ENCODE data around the gene METTL2B.
"Not testable (repeated sequence)": the region's sequence is repeated elsewhere in the genome, so short reads cannot be mapped to it uniquely, and the experiment has no call there.

Gene METTL2B

DNA sequence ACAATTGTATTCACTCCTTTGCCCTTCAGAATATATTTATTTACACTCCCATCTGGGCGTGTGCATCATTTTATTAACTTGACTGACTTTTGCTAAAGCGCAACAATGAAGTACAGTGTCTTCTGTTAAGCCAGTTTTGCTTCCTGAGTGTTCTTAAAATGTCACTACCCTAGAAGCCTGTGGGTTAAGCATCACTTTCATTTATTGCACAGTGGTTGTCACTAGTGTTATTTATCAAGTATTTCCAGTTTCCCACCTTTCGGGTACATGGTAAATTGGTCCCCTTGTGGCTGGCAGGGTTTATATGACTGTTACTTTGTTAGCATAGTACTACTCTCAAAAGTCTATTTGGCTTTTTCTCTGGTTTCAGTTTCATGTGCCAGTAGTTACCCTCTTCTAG lies 17.6 kb upstream of the METTL2B start:
- H3K36me3 ChIP-seq (ENCODE audit: insufficient read depth, low read length): no peaks in the 10 kb centered on the region
- peaks cover 39% of the 10 kb centered on the region for H4K20me1 ChIP-seq (ENCODE audit: insufficient read depth, low read length, poor library complexity, severe bottlenecking)
- peak overlapping the region; percentile 94 for H3K9ac ChIP-seq (ENCODE audit: low read depth, low read length, poor library complexity, severe bottlenecking)
- peak overlapping the region; percentile 87 for H3K4me3 ChIP-seq (ENCODE audit: low read length, poor library complexity, severe bottlenecking)
- H3K4me1 ChIP-seq (ENCODE audit: insufficient read depth, low read length, poor library complexity, severe bottlenecking): peaks cover 49% of the 10 kb centered on the region
- TF ChIP-seq EZH2phosphoT487 (IDR thresholded peaks at IDR 0.05; ENCODE audit: borderline replicate concordance): no peak
- no peak for TF ChIP-seq CTCF (conservative IDR thresholded peaks at IDR 0.05; ENCODE audit: low read length)
- no peak overlapping the region for H2AFZ ChIP-seq (ENCODE audit: low read length)
- H3F3A ChIP-seq (ENCODE audit: low read depth): no peaks in the 10 kb centered on the region
- H3K9me2 ChIP-seq (replicated peaks; ENCODE audit: low read depth, low read length): no peaks in the 10 kb centered on the region
- H3K27me3 ChIP-seq (ENCODE audit: insufficient read depth, low read length, poor library complexity, severe bottlenecking): no peaks in the 10 kb centered on the region
- H3K4me2 ChIP-seq (ENCODE audit: low read depth, low read length, poor library complexity, severe bottlenecking): peak overlapping the region; percentile 80
- peaks cover 68% of the 10 kb centered on the region for H3K79me2 ChIP-seq (ENCODE audit: insufficient read depth, low read length)
- no peaks in the 10 kb centered on the region for H3K9me3 ChIP-seq (ENCODE audit: insufficient read depth, low read depth, low read length)

DNA sequence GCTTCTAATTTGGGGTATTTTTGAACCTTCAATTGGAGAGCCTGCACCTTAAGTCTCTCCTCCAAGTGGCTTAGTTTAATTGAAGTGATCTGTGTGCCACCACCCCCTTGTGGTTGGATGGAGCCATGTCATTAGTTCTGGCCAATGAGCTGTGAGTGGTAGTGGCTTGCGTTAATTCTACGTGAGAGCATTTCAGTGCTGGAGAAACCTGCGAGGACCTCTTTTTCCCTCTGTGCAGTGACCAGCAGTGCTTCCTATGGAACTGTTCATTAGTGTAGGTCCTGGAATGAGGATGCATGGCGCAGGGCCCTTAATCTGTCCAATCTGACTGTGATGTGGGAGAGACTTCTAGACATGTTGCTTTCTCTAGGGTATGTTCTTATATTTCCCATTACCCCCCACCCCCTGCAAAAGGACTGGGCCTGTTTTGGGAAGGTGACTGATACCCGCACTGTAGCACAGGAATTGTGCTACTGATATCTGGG lies 17.1 kb upstream of the METTL2B start:
- Histone ChIP-seq H3K9ac (ENCODE audit: low read depth, low read length, poor library complexity, severe bottlenecking) (peak overlapping the region; percentile 94), H2AFZ (ENCODE audit: low read length) (no peak overlapping the region), H3K79me2 (ENCODE audit: insufficient read depth, low read length) (peaks cover 68% of the 10 kb centered on the region), H3F3A (ENCODE audit: low read depth) (no peaks in the 10 kb centered on the region), H3K9me2 (replicated peaks; ENCODE audit: low read depth, low read length) (no peaks in the 10 kb centered on the region), H3K4me3 (ENCODE audit: low read length, poor library complexity, severe bottlenecking) (peak overlapping the region; percentile 87), H3K9me3 (ENCODE audit: insufficient read depth, low read depth, low read length) (no peaks in the 10 kb centered on the region), H3K27me3 (ENCODE audit: insufficient read depth, low read length, poor library complexity, severe bottlenecking) (no peaks in the 10 kb centered on the region), H3K4me1 (ENCODE audit: insufficient read depth, low read length, poor library complexity, severe bottlenecking) (peaks cover 45% of the 10 kb centered on the region), H4K20me1 (ENCODE audit: insufficient read depth, low read length, poor library complexity, severe bottlenecking) (peaks cover 39% of the 10 kb centered on the region), H3K36me3 (ENCODE audit: insufficient read depth, low read length) (no peaks in the 10 kb centered on the region), H3K4me2 (ENCODE audit: low read depth, low read length, poor library complexity, severe bottlenecking) (peak overlapping the region; percentile 80)
- TF ChIP-seq CTCF (conservative IDR thresholded peaks at IDR 0.05; ENCODE audit: low read length) (peak; percentile 90), EZH2phosphoT487 (IDR thresholded peaks at IDR 0.05; ENCODE audit: borderline replicate concordance) (no peak)

DNA sequence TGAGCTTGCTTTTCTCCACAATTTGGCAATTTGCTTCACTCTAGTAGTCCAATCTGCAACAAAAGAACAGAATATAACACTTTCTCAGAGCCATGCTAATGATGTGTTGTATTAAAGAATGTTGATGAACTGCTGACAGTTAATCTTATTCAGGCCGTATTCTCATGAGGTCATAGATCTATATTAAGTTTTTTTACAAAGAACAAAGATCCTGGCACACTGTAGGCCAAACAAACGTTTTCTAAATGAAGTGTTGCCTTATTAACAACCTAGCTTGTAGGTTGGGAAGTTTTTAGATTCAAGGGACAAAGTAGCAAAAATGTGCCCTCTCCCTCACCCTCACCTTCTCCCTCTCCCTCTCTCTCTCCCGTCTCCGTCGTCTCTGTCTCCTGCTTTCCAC lies 14.1 kb upstream of the METTL2B start:
- TF ChIP-seq CTCF (conservative IDR thresholded peaks at IDR 0.05; ENCODE audit: low read length) (no peak), EZH2phosphoT487 (IDR thresholded peaks at IDR 0.05; ENCODE audit: borderline replicate concordance) (no peak)
- Histone ChIP-seq H3K9me2 (replicated peaks; ENCODE audit: low read depth, low read length) (no peaks in the 10 kb centered on the region), H4K20me1 (ENCODE audit: insufficient read depth, low read length, poor library complexity, severe bottlenecking) (peaks cover 32% of the 10 kb centered on the region), H3K9ac (ENCODE audit: low read depth, low read length, poor library complexity, severe bottlenecking) (no peak overlapping the region), H3K79me2 (ENCODE audit: insufficient read depth, low read length) (peaks cover 50% of the 10 kb centered on the region), H3K4me2 (ENCODE audit: low read depth, low read length, poor library complexity, severe bottlenecking) (no peak overlapping the region), H3K36me3 (ENCODE audit: insufficient read depth, low read length) (no peaks in the 10 kb centered on the region; the same call in 1 of the 2 replicates), H3K9me3 (ENCODE audit: insufficient read depth, low read depth, low read length) (no peaks in the 10 kb centered on the region), H3K4me1 (ENCODE audit: insufficient read depth, low read length, poor library complexity, severe bottlenecking) (peaks cover 25% of the 10 kb centered on the region), H2AFZ (ENCODE audit: low read length) (no peak overlapping the region), H3K27me3 (ENCODE audit: insufficient read depth, low read length, poor library complexity, severe bottlenecking) (no peaks in the 10 kb centered on the region), H3K4me3 (ENCODE audit: low read length, poor library complexity, severe bottlenecking) (no peak overlapping the region), H3F3A (ENCODE audit: low read depth) (no peaks in the 10 kb centered on the region)

DNA sequence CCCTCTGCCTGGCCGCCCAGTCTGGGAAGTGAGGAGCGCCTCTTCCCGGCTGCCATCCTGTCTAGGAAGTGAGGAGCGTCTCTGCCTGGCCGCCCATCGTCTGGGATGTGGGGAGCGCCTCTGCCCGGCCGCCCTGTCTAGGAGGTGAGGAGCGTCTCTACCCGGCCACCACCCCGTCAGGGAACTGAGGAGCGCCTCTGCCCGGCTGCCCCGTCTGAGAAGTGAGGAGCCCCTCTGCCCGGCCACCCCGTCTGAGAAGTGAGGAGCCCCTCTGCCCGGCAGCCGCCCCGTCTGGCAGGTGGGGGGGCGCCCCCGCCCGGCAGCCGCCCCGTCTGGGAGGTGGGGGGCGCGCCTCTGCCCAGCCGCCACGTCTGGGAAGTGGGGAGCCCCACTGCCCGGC lies 13.2 kb upstream of the METTL2B start:
- H3K27me3 ChIP-seq (ENCODE audit: insufficient read depth, low read length, poor library complexity, severe bottlenecking); H3F3A ChIP-seq (ENCODE audit: low read depth): not testable (repeated sequence)

GRCh38 chr7:128463933-128464332 lies 12.6 kb upstream of the METTL2B start:
- not testable (repeated sequence) for H3K9ac ChIP-seq (ENCODE audit: low read depth, low read length, poor library complexity, severe bottlenecking)

More for the DNA sequence above, 13.2 kb upstream of the METTL2B start:
- H3K9me3 ChIP-seq (ENCODE audit: insufficient read depth, low read depth, low read length); H3K9ac ChIP-seq (ENCODE audit: low read depth, low read length, poor library complexity, severe bottlenecking); H3K9me2 ChIP-seq (replicated peaks; ENCODE audit: low read depth, low read length); H3K4me3 ChIP-seq (ENCODE audit: low read length, poor library complexity, severe bottlenecking); H3K4me2 ChIP-seq (ENCODE audit: low read depth, low read length, poor library complexity, severe bottlenecking); H3K36me3 ChIP-seq (ENCODE audit: insufficient read depth, low read length); H2AFZ ChIP-seq (ENCODE audit: low read length): not testable (repeated sequence)
- H3K4me1 ChIP-seq (ENCODE audit: insufficient read depth, low read length, poor library complexity, severe bottlenecking): peaks cover 17% of the 10 kb centered on the region
- peaks cover 41% of the 10 kb centered on the region for H3K79me2 ChIP-seq (ENCODE audit: insufficient read depth, low read length)
- H4K20me1 ChIP-seq (ENCODE audit: insufficient read depth, low read length, poor library complexity, severe bottlenecking): peaks cover 24% of the 10 kb centered on the region

More at GRCh38 chr7:128463933-128464332, 12.6 kb upstream of the METTL2B start:
- not testable (repeated sequence) for H3K4me2 ChIP-seq (ENCODE audit: low read depth, low read length, poor library complexity, severe bottlenecking); H3K36me3 ChIP-seq (ENCODE audit: insufficient read depth, low read length); H3F3A ChIP-seq (ENCODE audit: low read depth); H3K4me3 ChIP-seq (ENCODE audit: low read length, poor library complexity, severe bottlenecking); H3K27me3 ChIP-seq (ENCODE audit: insufficient read depth, low read length, poor library complexity, severe bottlenecking); H3K9me3 ChIP-seq (ENCODE audit: insufficient read depth, low read depth, low read length); H2AFZ ChIP-seq (ENCODE audit: low read length); H3K9me2 ChIP-seq (replicated peaks; ENCODE audit: low read depth, low read length)
- peaks cover 18% of the 10 kb centered on the region for H4K20me1 ChIP-seq (ENCODE audit: insufficient read depth, low read length, poor library complexity, severe bottlenecking)
- peaks cover 35% of the 10 kb centered on the region for H3K79me2 ChIP-seq (ENCODE audit: insufficient read depth, low read length)
- peaks cover 11% of the 10 kb centered on the region for H3K4me1 ChIP-seq (ENCODE audit: insufficient read depth, low read length, poor library complexity, severe bottlenecking)
